CD4-positive, alpha-beta T cell (primary cell): Measurements from ENCODE around the gene RPL13A. TPM values are rescaled to one million over a fixed set of nuclear protein-coding genes. Genes with fewer than 3 reads are reported as not detected.

Experiments
- ATAC-seq: fragments of 200-7000 bp; cut with Tn5 transposase; one replicate; pipeline ENCODE4 v1.10.0; 2022; ENCODE audit warnings: mild to moderate bottlenecking; ENCODE audit not compliant: poor library complexity
- CTCF ChIA-PET: fragments of 350-600 bp; sonication (Branson Sonifier 250); formaldehyde crosslinking; loops from one replicate; lab custom pipeline; 2021; ENCODE audit warnings: antibody characterized with exemption, inconsistent platforms; lab: Charles Lee
- POLR2A ChIA-PET: fragments of 350-600 bp; sonication (Branson Sonifier 250); formaldehyde crosslinking; loops from one replicate; lab custom pipeline; 2021; ENCODE audit warnings: antibody characterized with exemption, inconsistent platforms; lab: Charles Lee
- DNase-seq, 14 experiments: peaks; one replicate each; pipeline ENCODE4 v3.0.0-alpha.2; 2013 to 2020; ENCODE audit warnings: mixed read lengths in 2 of 14
- H3K27ac ChIP-seq, 2 donors: one replicate each; pipeline versions ENCODE4 v1.5.1 to v1.7.0; 2013; ENCODE audit warnings: low read length in 2 of 2, low read depth in 1 of 2, mild to moderate bottlenecking in 1 of 2
- H3K27me3 ChIP-seq, 2 experiments: 1 replicate in 1 of 2; 2 replicates in 1 of 2; pipeline versions ENCODE4 v1.6.1 to v1.7.0; 2013; ENCODE audit warnings: low read length in 2 of 2, control low read depth in 1 of 2, mild to moderate bottlenecking in 1 of 2, moderate library complexity in 1 of 2; ENCODE audit not compliant: insufficient read depth in 2 of 2, control insufficient read depth in 1 of 2
- H3K36me3 ChIP-seq: one replicate; pipeline ENCODE4 v1.6.1; 2013; ENCODE audit warnings: low read length, control low read depth; ENCODE audit not compliant: insufficient read depth
- H3K4me1 ChIP-seq: one replicate; pipeline ENCODE4 v1.6.1; 2013; ENCODE audit warnings: low read length, control low read depth; ENCODE audit not compliant: insufficient read depth
- H3K4me3 ChIP-seq: one replicate; pipeline ENCODE4 v1.5.1; 2013; ENCODE audit warnings: mild to moderate bottlenecking, low read length, moderate library complexity
- H3K9me3 ChIP-seq, 2 experiments: 1 replicate in 1 of 2; 2 replicates in 1 of 2; pipeline versions ENCODE4 v1.6.1 to v1.7.0; 2013; ENCODE audit warnings: low read length in 2 of 2, mild to moderate bottlenecking in 2 of 2, control low read depth in 1 of 2, moderate library complexity in 1 of 2; ENCODE audit not compliant: control insufficient read depth in 1 of 2, insufficient read depth in 1 of 2
- H3K27ac Mint-ChIP-seq: one replicate; pipeline ENCODE4 v1.8.0; 2020; ENCODE audit warnings: mixed read lengths
- H3K27me3 Mint-ChIP-seq: one replicate; pipeline ENCODE4 v1.8.0; 2021; ENCODE audit warnings: mixed read lengths
- H3K36me3 Mint-ChIP-seq: one replicate; pipeline ENCODE4 v1.8.0; 2021; ENCODE audit warnings: low read depth, mixed read lengths
- H3K4me1 Mint-ChIP-seq: one replicate; pipeline ENCODE4 v1.8.0; 2021; ENCODE audit warnings: low read depth, mixed read lengths
- H3K4me3 Mint-ChIP-seq: one replicate; pipeline ENCODE4 v1.8.0; 2020; ENCODE audit warnings: mild to moderate bottlenecking, mixed read lengths
- H3K9me3 Mint-ChIP-seq: one replicate; pipeline ENCODE4 v1.8.0; 2020; ENCODE audit warnings: mixed read lengths
- CTCF ChIP-seq: fragments of 200-600 bp; IDR thresholded peaks from one replicate; pipeline ENCODE4 v1.8.0; 2022; ENCODE audit warnings: antibody characterized with exemption, mild to moderate bottlenecking
- intact Hi-C, 2 experiments: fragments of 100-400 bp; cut with DNase I in 1 of 2; cut with micrococcal nuclease in 1 of 2; formaldehyde crosslinking; loops; one replicate each; pipeline versions ENCODE4 v1.15.1 to v1.9.0; 2023 to 2025; cut with DNase I, micrococcal nuclease
- total RNA-seq, 174 experiments: library from RNA in 2 of 174; stranded (reverse) in 2 of 174; gene quantifications; one replicate each; pipeline ENCODE4 v1.2.3 and lab custom pipeline; 2021 to 2026

Gene RPL13A
- total RNA-seq, 2 experiments from 2014 or later: 5,328 to 5,481 TPM

DNA sequence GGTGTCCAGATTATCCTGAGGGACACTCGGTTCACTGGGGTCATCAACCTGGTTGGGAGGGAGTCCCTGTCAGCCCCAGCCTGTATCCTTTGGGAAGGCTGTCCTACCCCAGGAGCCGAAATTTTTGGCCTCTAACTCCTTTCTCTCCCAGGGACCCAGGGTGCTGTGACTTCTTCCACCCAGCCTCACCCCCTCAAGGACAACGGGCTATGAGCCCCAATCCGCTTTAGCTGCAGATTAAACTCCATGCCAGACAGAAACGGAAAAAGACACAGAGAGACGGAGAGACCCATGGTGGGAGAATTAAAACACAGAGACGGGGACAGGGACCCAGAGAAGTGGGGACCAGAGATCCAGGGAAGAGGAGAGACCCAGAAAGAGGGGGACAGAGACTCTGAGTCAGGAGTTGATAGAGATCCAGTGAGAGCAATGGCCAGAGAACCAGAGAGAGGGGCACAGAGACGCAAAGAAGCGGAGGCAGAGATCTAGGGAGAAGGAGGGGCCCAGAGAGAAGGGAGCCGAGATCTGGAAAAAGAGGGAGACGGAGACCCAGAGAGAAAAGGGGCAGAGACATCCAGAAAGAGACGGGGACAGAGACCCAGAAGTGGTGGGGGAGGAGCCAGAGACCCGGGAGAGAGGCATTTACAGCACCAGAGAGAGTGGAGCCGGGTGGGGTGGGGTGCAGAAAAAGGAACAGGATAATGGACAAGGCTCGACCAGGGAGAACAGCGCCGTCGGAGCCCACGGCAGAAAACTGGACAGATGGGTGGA lies 46.8 kb upstream of the RPL13A start:
- intact Hi-C loops: loop anchor here in 1 of 2 experiments (5.0 to 10.0 kb wide), 2 partner anchors 108 to 446 kb away; partner anchors contain the start of genes GYS1 and RUVBL2
- Histone ChIP-seq H3K36me3 (no peaks in the 10 kb centered on the region), H3K27ac (no peak overlapping the region), H3K4me1 (peaks cover 44% of the 10 kb centered on the region), H3K4me3 (no peak overlapping the region), H3K9me3 (peaks cover 0 to 10% of the 10 kb centered on the region in 2 experiments), H3K27me3 (peaks cover 64 to 65% of the 10 kb centered on the region in 2 experiments)
- peaks cover 8% of the 10 kb centered on the region for H3K36me3 Mint-ChIP-seq
- ChIA-PET POLR2A (interaction anchor here (1.9 kb wide), 1 partner anchor 31 kb away, joined by 6 read pairs; no protein-coding TSS in a partner anchor), CTCF (interaction anchor here (1.2 to 1.5 kb wide), 2 partner anchors 30 to 49 kb away, joined by 4 read pairs; no protein-coding TSS in a partner anchor)
- peak overlapping the region; percentile 83 for H3K4me3 Mint-ChIP-seq
- no peak overlapping the region for H3K27ac Mint-ChIP-seq
- no peaks in the 10 kb centered on the region for H3K9me3 Mint-ChIP-seq
- TF ChIP-seq CTCF: no peak
- no peak for ATAC-seq
- peaks cover 76% of the 10 kb centered on the region for H3K27me3 Mint-ChIP-seq
- no peak for DNase-seq
- peaks cover 44% of the 10 kb centered on the region for H3K4me1 Mint-ChIP-seq

- ChIA-PET CTCF (interaction anchor here (0.9 to 2.9 kb wide), 4 partner anchors 10 to 50 kb away, joined by 3 to 15 read pairs (median 4); no protein-coding TSS in a partner anchor), POLR2A (interaction anchor here (1.1 to 1.9 kb wide), 3 partner anchors 12 to 32 kb away, joined by 4 to 6 read pairs (median 5); partner anchors contain the start of gene ALDH16A1)
- H3K27me3 ChIP-seq: peaks cover 58 to 60% of the 10 kb centered on the region in 2 experiments
- Mint-ChIP-seq H3K4me1 (peaks cover 38% of the 10 kb centered on the region), H3K27ac (no peak within 1 kb of the TSS), H3K9me3 (no peaks in the 10 kb centered on the region), H3K4me3 (peak within 1 kb of the TSS; percentile 85), H3K27me3 (peaks cover 68% of the 10 kb centered on the region), H3K36me3 (peaks cover 15% of the 10 kb centered on the region)
- H3K9me3 ChIP-seq: peaks cover 0 to 6% of the 10 kb centered on the region in 2 experiments
- H3K4me3 ChIP-seq: no peak within 1 kb of the TSS
- intact Hi-C loops: loop anchor here in 1 of 2 experiments (5.0 to 10.0 kb wide), 2 partner anchors 109 to 447 kb away; partner anchors contain the start of genes GYS1 and RUVBL2
- ATAC-seq (no peak), DNase-seq (peak in 9 of 14 experiments; percentile 28 to 77 (median 41))
- H3K27ac ChIP-seq: no peak within 1 kb of the TSS
- peaks cover 42% of the 10 kb centered on the region for H3K4me1 ChIP-seq
- no peak for TF ChIP-seq CTCF
- H3K36me3 ChIP-seq: peaks cover under 1% of the 10 kb centered on the region
These were observed 46.0 kb upstream of the RPL13A start, which contains the start of gene SLC17A7 for GRCh38 chr19:49441210-49441959. Gene SLC17A7 (minus strand): TSS chr19:49441527. CDS start chr19:49441379, 148 bp downstream.

GRCh38 chr19:49441960-49442350 lies 45.5 kb upstream of the RPL13A start:
- H3K4me1 ChIP-seq: peaks cover 36% of the 10 kb centered on the region
- no peak overlapping the region for H3K4me3 ChIP-seq
- ATAC-seq (no peak), DNase-seq (peak in 1 of 14 experiments; percentile 20)
- Mint-ChIP-seq H3K4me3 (peak overlapping the region; percentile 85), H3K27me3 (peaks cover 63% of the 10 kb centered on the region), H3K27ac (no peak overlapping the region), H3K4me1 (peaks cover 36% of the 10 kb centered on the region), H3K9me3 (no peaks in the 10 kb centered on the region), H3K36me3 (peaks cover 20% of the 10 kb centered on the region)
- TF ChIP-seq CTCF: no peak
- ChIA-PET POLR2A (interaction anchor here (1.1 to 1.9 kb wide), 4 partner anchors 11 to 50 kb away, joined by 4 to 6 read pairs (median 4); partner anchors contain the start of gene ALDH16A1), CTCF (interaction anchor here (0.9 to 2.9 kb wide), 4 partner anchors 10 to 51 kb away, joined by 3 to 15 read pairs (median 4); no protein-coding TSS in a partner anchor)
- intact Hi-C loops: loop anchor here in 1 of 2 experiments (5.0 to 10.0 kb wide), 2 partner anchors 110 to 447 kb away; partner anchors contain the start of genes GYS1 and RUVBL2
- H3K27ac ChIP-seq: no peak overlapping the region
- H3K36me3 ChIP-seq: peaks cover 7% of the 10 kb centered on the region
- H3K9me3 ChIP-seq: peaks cover 0 to under 1% of the 10 kb centered on the region in 2 experiments
- peaks cover 53 to 54% of the 10 kb centered on the region in 2 experiments for H3K27me3 ChIP-seq
